ENCODE measurements around the gene RAPH1.
A peak's percentile ranks its signal among the peaks of the same experiment; 100 is the strongest.

The RAPH1 gene

GRCh38 chr2:203535078-203535783 is at the start of gene RAPH1:
TSS of gene RAPH1 (minus strand) at chr2:203535301. CDS start at chr2:203495353, 39,948 bp downstream.
- peak; percentile 71 for DNase-seq

- no peak for DNase-seq
Observed at GRCh38 chr2:203584784-203585183, 49.7 kb upstream of the RAPH1 start.

- no peak for DNase-seq
Observed at GRCh38 chr2:203583701-203584100, 48.6 kb upstream of the RAPH1 start.

- DNase-seq = no peak
Observed at GRCh38 chr2:203583084-203583695, 48.1 kb upstream of the RAPH1 start.

- no peak for DNase-seq
Observed at GRCh38 chr2:203582468-203582867, 47.4 kb upstream of the RAPH1 start.

GRCh38 chr2:203580844-203581243 is 45.7 kb upstream of the RAPH1 start:
- no peak for DNase-seq

- no peak for DNase-seq
Observed at GRCh38 chr2:203579730-203580129, 44.6 kb upstream of the RAPH1 start.

GRCh38 chr2:203578759-203579643 is 43.9 kb upstream of the RAPH1 start:
- no peak for DNase-seq

GRCh38 chr2:203574824-203575223 is 39.7 kb upstream of the RAPH1 start:
- no peak for DNase-seq

GRCh38 chr2:203572316-203572715 is 37.2 kb upstream of the RAPH1 start:
- no peak for DNase-seq

GRCh38 chr2:203569677-203570316 is 34.7 kb upstream of the RAPH1 start:
- DNase-seq = no peak

GRCh38 chr2:203567691-203568090 is 32.6 kb upstream of the RAPH1 start:
- DNase-seq = no peak

- DNase-seq = no peak
Observed at GRCh38 chr2:203566161-203566560, 31.1 kb upstream of the RAPH1 start.

GRCh38 chr2:203565076-203565475 is 30.0 kb upstream of the RAPH1 start:
- DNase-seq = no peak

GRCh38 chr2:203562268-203562667 is 27.2 kb upstream of the RAPH1 start:
- DNase-seq = no peak

GRCh38 chr2:203559641-203560040 is 24.5 kb upstream of the RAPH1 start:
- no peak for DNase-seq

GRCh38 chr2:203553784-203554183 is 18.7 kb upstream of the RAPH1 start:
- DNase-seq = no peak

- no peak for DNase-seq
Observed at GRCh38 chr2:203551778-203552177, 16.7 kb upstream of the RAPH1 start.

- DNase-seq = no peak
Observed at GRCh38 chr2:203550266-203550665, 15.2 kb upstream of the RAPH1 start.

- no peak for DNase-seq
Observed at GRCh38 chr2:203549406-203549805, 14.3 kb upstream of the RAPH1 start.

- DNase-seq = no peak
Observed at GRCh38 chr2:203548887-203549286, 13.8 kb upstream of the RAPH1 start.

- DNase-seq = no peak
Observed at GRCh38 chr2:203547356-203547755, 12.3 kb upstream of the RAPH1 start.

GRCh38 chr2:203544402-203544801 is 9.3 kb upstream of the RAPH1 start:
- DNase-seq = no peak

All from NCI-H1694 treated with DMSO at 0.1 percent for 48 hours (cell line).